K562 (cell line): ENCODE data around the gene PELI1. TPM values are rescaled to one million over a fixed set of nuclear protein-coding genes. Genes with fewer than 3 reads are reported as not detected.

Experiments used
- ATAC-seq: fragments of 200-7000 bp; cut with Tn5 transposase; 3 replicates; pipeline ENCODE4 v1.9.1; 2020; ENCODE audit warnings: moderate library complexity
- BruUV-seq: library from RNA; stranded (reverse); fragments of 400-500 nt; replicated peaks from 2 replicates; lab custom pipeline; 2021; lab: Mats Ljungman, UMichigan
- CTCF ChIA-PET: fragments of 300-600 bp; formaldehyde crosslinking; extraction: SDS; loops from one replicate; lab custom pipeline; 2021; ENCODE audit warnings: low intra/inter-chr PET ratio; lab: Yijun Ruan, JAX
- POLR2A ChIA-PET: fragments of 300-600, 350-650 bp; sonication (Branson Sonifier 250); formaldehyde crosslinking; extraction: SDS; loops from one replicate; lab custom pipeline; 2021; ENCODE audit warnings: antibody characterized with exemption, inconsistent platforms; lab: Yijun Ruan, JAX
- DNase-seq, 4 experiments: peaks; one replicate each; pipeline versions ENCODE4 v3.0.0 to v3.0.0-alpha.2; 2011 to 2018; ENCODE audit warnings: low spot score in 3 of 4, mixed read lengths in 3 of 4; ENCODE audit errors: extremely low read depth in 1 of 4
- FAIRE-seq: peaks from 2 replicates; lab custom pipeline; 2011; peaks lifted over from hg19 to GRCh38; lab: Jason Lieb, UNC
- H2AFZ ChIP-seq: 2 replicates; pipeline ENCODE4 v1.6.0; 2011; ENCODE audit warnings: low read depth, low read length, control low read depth, inconsistent platforms
- H3K27ac ChIP-seq: fragments of 200-600 bp; 3 replicates; pipeline ENCODE4 v1.8.0; 2011; ENCODE audit warnings: low read depth, mild to moderate bottlenecking, control low read depth, inconsistent platforms, low read length, moderate library complexity, mixed read lengths; ENCODE audit errors: extremely low read depth
- H3K27me3 ChIP-seq, 2 experiments: fragments of 300-600 bp in 1 of 2; 2 replicates in 1 of 2; 3 replicates in 1 of 2; pipeline versions ENCODE4 v1.6.0 to v1.8.0; 2011; ENCODE audit warnings: inconsistent platforms in 2 of 2, low read length in 2 of 2, mild to moderate bottlenecking in 1 of 2, mixed read lengths in 1 of 2, moderate library complexity in 1 of 2; ENCODE audit not compliant: control insufficient read depth in 2 of 2, insufficient read depth in 2 of 2
- H3K36me3 ChIP-seq: fragments of 300-600 bp; 3 replicates; pipeline ENCODE4 v1.8.0; 2011; ENCODE audit warnings: mild to moderate bottlenecking, low read length, inconsistent platforms; ENCODE audit not compliant: control insufficient read depth, insufficient read depth
- H3K4me1 ChIP-seq, 2 experiments: fragments of 200-600 bp in 1 of 2; replicated peaks in 1 of 2; 2 replicates in 1 of 2; 3 replicates in 1 of 2; pipeline versions ENCODE4 v1.5.1 to v1.8.0; 2011; ENCODE audit warnings: inconsistent platforms in 2 of 2, low read length in 2 of 2, mild to moderate bottlenecking in 1 of 2, mixed read lengths in 1 of 2, moderate library complexity in 1 of 2; ENCODE audit not compliant: control insufficient read depth in 2 of 2, insufficient read depth in 2 of 2
- H3K4me2 ChIP-seq: 2 replicates; pipeline ENCODE4 v1.6.1; 2011; ENCODE audit warnings: low read length, control low read depth, inconsistent platforms, mixed read lengths; ENCODE audit not compliant: insufficient read depth
- H3K4me3 ChIP-seq: fragments of 200-600 bp; sonication (generic), shearing (Covaris generic); 2 replicates; pipeline ENCODE4 v1.5.1; 2016; ENCODE audit warnings: control low read depth, inconsistent platforms
- H3K79me2 ChIP-seq: fragments of 200-600 bp; 3 replicates; pipeline ENCODE4 v1.8.0; 2011; ENCODE audit warnings: low read length, inconsistent platforms; ENCODE audit not compliant: control insufficient read depth, insufficient read depth
- H3K9ac ChIP-seq, 2 experiments: 2 replicates each; pipeline versions ENCODE4 v1.6.0 to v1.6.1; 2011; ENCODE audit warnings: low read depth in 2 of 2, low read length in 2 of 2, control low read depth in 1 of 2, inconsistent platforms in 1 of 2, mild to moderate bottlenecking in 1 of 2, mixed read lengths in 1 of 2; ENCODE audit not compliant: insufficient read depth in 1 of 2
- H3K9me1 ChIP-seq: one replicate; pipeline ENCODE4 v1.6.0; 2011; ENCODE audit warnings: inconsistent platforms, mild to moderate bottlenecking, low read length, moderate library complexity; ENCODE audit not compliant: control insufficient read depth, insufficient read depth
- H3K9me3 ChIP-seq: replicated peaks from 2 replicates; pipeline ENCODE4 v1.5.1; 2011; ENCODE audit warnings: low read depth, low read length, inconsistent platforms; ENCODE audit not compliant: control insufficient read depth, insufficient read depth
- H4K20me1 ChIP-seq: replicated peaks from 2 replicates; pipeline ENCODE4 v1.6.1; 2011; ENCODE audit warnings: low read length, inconsistent platforms, mixed read lengths; ENCODE audit not compliant: control insufficient read depth, insufficient read depth
- MYBL2 ChIP-seq, 2 experiments: fragments of 450-650 bp in 1 of 2; sonication (generic) in 1 of 2; formaldehyde crosslinking in 1 of 2; IDR thresholded peaks; 2 replicates each; pipeline versions ENCODE4 v1.6.1 to v1.8.1; 2017 to 2022; ENCODE audit warnings: borderline replicate concordance in 1 of 2, inconsistent platforms in 1 of 2, low read depth in 1 of 2, mild to moderate bottlenecking in 1 of 2, missing genetic modification reagents in 1 of 2, moderate library complexity in 1 of 2
- NFXL1 ChIP-seq: fragments of 450-650 bp; formaldehyde crosslinking; IDR thresholded peaks from 2 replicates; pipeline ENCODE4 v1.4.0; 2021; ENCODE audit warnings: mild to moderate bottlenecking
- PTBP1 ChIP-seq: fragments of 200-400 bp; formaldehyde crosslinking; IDR thresholded peaks from 2 replicates; pipeline ENCODE4 v1.6.1; 2017; ENCODE audit warnings: low read depth, low read length
- WGBS: fragments of 100-300 bp; shearing (Covaris generic); methylation state at CpG from one replicate; pipeline ENCODE4 v1.1.6; 2016; ENCODE audit warnings: low coverage, mixed read lengths; ENCODE audit not compliant: insufficient coverage; ENCODE audit errors: missing lambda C conversion rate; 5-methylcytosine and 5-hydroxymethylcytosine counted together
- in situ Hi-C: fragments of 300-500 bp; cut with MboI; formaldehyde crosslinking; loops from 4 replicates; pipeline ENCODE4 v1.15.0; 2018; ENCODE audit warnings: inconsistent platforms, mixed read lengths
- intact Hi-C: fragments of 100-400 bp; cut with micrococcal nuclease; formaldehyde crosslinking; loops from 2 replicates; pipeline ENCODE4 v1.14.2; 2022
- polyA plus RNA-seq, 8 experiments: library from polyadenylated mRNA; depleted of rRNA in 4 of 8; stranded (reverse) in 5 of 8; unstranded in 3 of 8; fragments of >200 nt; fragmentation: Nextera tagmentation in 2 of 8; fragmentation: Illumina TruSeq in 1 of 8; extraction: Ambion mirVana in 2 of 8; extraction: Trizol in 1 of 8; gene quantifications; 2 replicates each; pipeline versions ENCODE4 v1.2.1 to v1.2.3, GENCODE V29; 2011 to 2014; ENCODE audit warnings: inconsistent platforms in 1 of 8, missing spikeins in 1 of 8
- total RNA-seq, 7 experiments: library from RNA; depleted of rRNA in 6 of 7; stranded (reverse); fragments of >200 nt in 6 of 7; fragmentation: Illumina TruSeq in 2 of 7; extraction: Trizol in 2 of 7; gene quantifications; 2 replicates each; pipeline versions ENCODE4 v1.2.1 to v1.2.3, GENCODE V29; 2011 to 2021; ENCODE audit warnings: low replicate concordance in 1 of 7
- TF ChIP-seq, protein P1 (sequence below): sonication (generic); formaldehyde crosslinking; IDR thresholded peaks from 2 replicates; pipeline ENCODE4 v1.8.0; 2022; ENCODE audit warnings: mild to moderate bottlenecking, low read depth, missing genetic modification reagents
- TF ChIP-seq, protein P2 (sequence below): sonication (generic); formaldehyde crosslinking; IDR thresholded peaks from 2 replicates; pipeline ENCODE4 v1.8.0; 2023; ENCODE audit warnings: missing genetic modification reagents, mild to moderate bottlenecking, borderline replicate concordance
- TF ChIP-seq, protein P3 (sequence below): sonication (generic); formaldehyde crosslinking; IDR thresholded peaks from 2 replicates; pipeline ENCODE4 v1.9.0; 2022; ENCODE audit warnings: mild to moderate bottlenecking, missing genetic modification reagents

The PELI1 gene
- total and polyA plus RNA-seq, 9 of the 15 experiments (the other 6 are each of a cell fraction or from before 2014, with no cell fraction given): 3.3 to 19.2 (median 12.5) TPM

DNA sequence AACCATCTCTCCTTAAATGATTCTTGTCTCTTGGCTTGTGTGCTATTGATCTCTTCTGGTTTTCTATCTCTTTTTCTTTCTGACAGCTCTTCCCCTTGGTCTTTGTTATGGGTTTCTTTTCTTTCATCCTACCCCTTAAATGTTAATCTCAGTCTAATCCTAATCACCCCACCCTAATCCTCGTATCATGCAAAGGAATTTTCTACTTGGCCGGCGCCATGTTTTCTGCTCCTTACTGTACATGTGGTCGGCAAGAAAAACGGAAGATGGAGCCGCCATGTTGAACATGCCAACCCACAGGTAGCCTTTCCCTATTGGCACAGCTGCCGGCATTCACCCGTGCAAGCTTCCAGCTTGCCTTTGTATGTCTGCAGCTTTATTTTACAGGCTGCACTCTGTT, 63.2 kb downstream of the PELI1 start:
- H3K36me3 ChIP-seq: no peaks in the 10 kb centered on the region
- intact Hi-C loops (no loop called here), in situ Hi-C loops (no loop called here)
- POLR2A ChIA-PET: interaction anchor here (1.2 kb wide), 1 partner anchor 767 kb away, joined by 3 read pairs; no protein-coding TSS in a partner anchor
- H3K27me3 ChIP-seq: no peaks in the 10 kb centered on the region
- no TSS peak for BruUV-seq
- no peaks in the 10 kb centered on the region for H3K9me3 ChIP-seq
- peaks cover 7 to 29% of the 10 kb centered on the region in 2 experiments for H3K4me1 ChIP-seq
- H3K9me1 ChIP-seq: no peaks in the 10 kb centered on the region
- H3K4me3 ChIP-seq: no peak overlapping the region
- CTCF ChIA-PET: no interaction called here
- no peak for ATAC-seq
- no peak for DNase-seq
- no peak overlapping the region for H3K27ac ChIP-seq
- no peaks in the 10 kb centered on the region for H3K79me2 ChIP-seq
- H4K20me1 ChIP-seq: no peaks in the 10 kb centered on the region
- TF ChIP-seq, protein P1, sequence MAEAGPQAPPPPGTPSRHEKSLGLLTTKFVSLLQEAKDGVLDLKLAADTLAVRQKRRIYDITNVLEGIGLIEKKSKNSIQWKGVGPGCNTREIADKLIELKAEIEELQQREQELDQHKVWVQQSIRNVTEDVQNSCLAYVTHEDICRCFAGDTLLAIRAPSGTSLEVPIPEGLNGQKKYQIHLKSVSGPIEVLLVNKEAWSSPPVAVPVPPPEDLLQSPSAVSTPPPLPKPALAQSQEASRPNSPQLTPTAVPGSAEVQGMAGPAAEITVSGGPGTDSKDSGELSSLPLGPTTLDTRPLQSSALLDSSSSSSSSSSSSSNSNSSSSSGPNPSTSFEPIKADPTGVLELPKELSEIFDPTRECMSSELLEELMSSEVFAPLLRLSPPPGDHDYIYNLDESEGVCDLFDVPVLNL: no peak
- TF ChIP-seq MYBL2 (IDR thresholded peaks at IDR 0.05; ENCODE audit: low read depth) (no peak), MYBL2 (CRISPR knock-in tag; IDR thresholded peaks at IDR 0.05; ENCODE audit: borderline replicate concordance) (no peak), PTBP1 (no peak), NFXL1 (CRISPR knock-in tag) (no peak)
- TF ChIP-seq, protein P2, sequence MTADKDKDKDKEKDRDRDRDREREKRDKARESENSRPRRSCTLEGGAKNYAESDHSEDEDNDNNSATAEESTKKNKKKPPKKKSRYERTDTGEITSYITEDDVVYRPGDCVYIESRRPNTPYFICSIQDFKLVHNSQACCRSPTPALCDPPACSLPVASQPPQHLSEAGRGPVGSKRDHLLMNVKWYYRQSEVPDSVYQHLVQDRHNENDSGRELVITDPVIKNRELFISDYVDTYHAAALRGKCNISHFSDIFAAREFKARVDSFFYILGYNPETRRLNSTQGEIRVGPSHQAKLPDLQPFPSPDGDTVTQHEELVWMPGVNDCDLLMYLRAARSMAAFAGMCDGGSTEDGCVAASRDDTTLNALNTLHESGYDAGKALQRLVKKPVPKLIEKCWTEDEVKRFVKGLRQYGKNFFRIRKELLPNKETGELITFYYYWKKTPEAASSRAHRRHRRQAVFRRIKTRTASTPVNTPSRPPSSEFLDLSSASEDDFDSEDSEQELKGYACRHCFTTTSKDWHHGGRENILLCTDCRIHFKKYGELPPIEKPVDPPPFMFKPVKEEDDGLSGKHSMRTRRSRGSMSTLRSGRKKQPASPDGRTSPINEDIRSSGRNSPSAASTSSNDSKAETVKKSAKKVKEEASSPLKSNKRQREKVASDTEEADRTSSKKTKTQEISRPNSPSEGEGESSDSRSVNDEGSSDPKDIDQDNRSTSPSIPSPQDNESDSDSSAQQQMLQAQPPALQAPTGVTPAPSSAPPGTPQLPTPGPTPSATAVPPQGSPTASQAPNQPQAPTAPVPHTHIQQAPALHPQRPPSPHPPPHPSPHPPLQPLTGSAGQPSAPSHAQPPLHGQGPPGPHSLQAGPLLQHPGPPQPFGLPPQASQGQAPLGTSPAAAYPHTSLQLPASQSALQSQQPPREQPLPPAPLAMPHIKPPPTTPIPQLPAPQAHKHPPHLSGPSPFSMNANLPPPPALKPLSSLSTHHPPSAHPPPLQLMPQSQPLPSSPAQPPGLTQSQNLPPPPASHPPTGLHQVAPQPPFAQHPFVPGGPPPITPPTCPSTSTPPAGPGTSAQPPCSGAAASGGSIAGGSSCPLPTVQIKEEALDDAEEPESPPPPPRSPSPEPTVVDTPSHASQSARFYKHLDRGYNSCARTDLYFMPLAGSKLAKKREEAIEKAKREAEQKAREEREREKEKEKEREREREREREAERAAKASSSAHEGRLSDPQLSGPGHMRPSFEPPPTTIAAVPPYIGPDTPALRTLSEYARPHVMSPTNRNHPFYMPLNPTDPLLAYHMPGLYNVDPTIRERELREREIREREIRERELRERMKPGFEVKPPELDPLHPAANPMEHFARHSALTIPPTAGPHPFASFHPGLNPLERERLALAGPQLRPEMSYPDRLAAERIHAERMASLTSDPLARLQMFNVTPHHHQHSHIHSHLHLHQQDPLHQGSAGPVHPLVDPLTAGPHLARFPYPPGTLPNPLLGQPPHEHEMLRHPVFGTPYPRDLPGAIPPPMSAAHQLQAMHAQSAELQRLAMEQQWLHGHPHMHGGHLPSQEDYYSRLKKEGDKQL (CRISPR knock-in tag): no peak
- TF ChIP-seq, protein P3, sequence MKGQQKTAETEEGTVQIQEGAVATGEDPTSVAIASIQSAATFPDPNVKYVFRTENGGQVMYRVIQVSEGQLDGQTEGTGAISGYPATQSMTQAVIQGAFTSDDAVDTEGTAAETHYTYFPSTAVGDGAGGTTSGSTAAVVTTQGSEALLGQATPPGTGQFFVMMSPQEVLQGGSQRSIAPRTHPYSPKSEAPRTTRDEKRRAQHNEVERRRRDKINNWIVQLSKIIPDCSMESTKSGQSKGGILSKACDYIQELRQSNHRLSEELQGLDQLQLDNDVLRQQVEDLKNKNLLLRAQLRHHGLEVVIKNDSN (CRISPR knock-in tag): no peak
- no peak overlapping the region for H3K9ac ChIP-seq
- H3K4me2 ChIP-seq: no peak overlapping the region
- H2AFZ ChIP-seq: 0 out of 2 replicates have a peak overlapping the region, but pooled peaks have one; percentile 53
- WGBS: 81% methylated on average over 8 of the region's 8 CpGs
- FAIRE-seq: no peak
